ENCODE measurements around the gene A2M. TPM values are rescaled to one million over a fixed set of nuclear protein-coding genes. Genes with fewer than 3 reads are reported as not detected.

The A2M gene
- total and polyA plus RNA-seq, 10 donors = 28.9 to 975 (median 409) TPM

DNA sequence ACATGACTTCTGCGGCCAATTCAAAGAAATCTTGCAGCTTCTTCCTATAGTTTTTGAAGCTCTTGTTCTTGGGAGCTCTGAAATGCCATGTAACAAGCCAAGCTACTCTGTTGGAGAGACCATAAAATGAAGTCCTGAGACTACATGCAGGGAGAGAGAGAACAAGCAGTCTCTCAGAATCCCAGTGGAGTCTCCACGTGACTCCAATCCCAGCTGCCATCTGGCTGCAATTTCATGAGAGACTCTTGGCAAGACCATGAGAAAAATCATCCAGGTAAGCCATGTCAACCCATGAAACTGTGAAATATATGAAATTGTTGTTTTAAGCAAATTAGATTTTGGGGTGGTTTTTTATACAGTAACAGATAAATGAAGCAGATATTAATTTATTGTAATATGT, 72.0 kb downstream of the A2M start:
- 82 to 94% (median 86%) methylated on average over 2 of the region's 2 CpGs for WGBS, 5 donors
- H3K27me3 ChIP-seq (replicated peaks in 1 of 7) = no peaks in the 10 kb centered on the region
- H3K9me3 ChIP-seq = peaks cover 0 to 4% (median 0%) of the 10 kb centered on the region in 8 donors
- TF ChIP-seq POLR2AphosphoS5 (IDR thresholded peaks at IDR 0.05) = no peak
- no peak for TF ChIP-seq POLR2A (IDR thresholded peaks at IDR 0.05)
- TF ChIP-seq, protein P1, sequence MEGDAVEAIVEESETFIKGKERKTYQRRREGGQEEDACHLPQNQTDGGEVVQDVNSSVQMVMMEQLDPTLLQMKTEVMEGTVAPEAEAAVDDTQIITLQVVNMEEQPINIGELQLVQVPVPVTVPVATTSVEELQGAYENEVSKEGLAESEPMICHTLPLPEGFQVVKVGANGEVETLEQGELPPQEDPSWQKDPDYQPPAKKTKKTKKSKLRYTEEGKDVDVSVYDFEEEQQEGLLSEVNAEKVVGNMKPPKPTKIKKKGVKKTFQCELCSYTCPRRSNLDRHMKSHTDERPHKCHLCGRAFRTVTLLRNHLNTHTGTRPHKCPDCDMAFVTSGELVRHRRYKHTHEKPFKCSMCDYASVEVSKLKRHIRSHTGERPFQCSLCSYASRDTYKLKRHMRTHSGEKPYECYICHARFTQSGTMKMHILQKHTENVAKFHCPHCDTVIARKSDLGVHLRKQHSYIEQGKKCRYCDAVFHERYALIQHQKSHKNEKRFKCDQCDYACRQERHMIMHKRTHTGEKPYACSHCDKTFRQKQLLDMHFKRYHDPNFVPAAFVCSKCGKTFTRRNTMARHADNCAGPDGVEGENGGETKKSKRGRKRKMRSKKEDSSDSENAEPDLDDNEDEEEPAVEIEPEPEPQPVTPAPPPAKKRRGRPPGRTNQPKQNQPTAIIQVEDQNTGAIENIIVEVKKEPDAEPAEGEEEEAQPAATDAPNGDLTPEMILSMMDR (IDR thresholded peaks at IDR 0.05 in 8 of 11, conservative IDR thresholded peaks at IDR 0.05 in 3 of 11) = no peak
- DNase-seq = no peak
- H3K27ac ChIP-seq = no peak overlapping the region
- intact Hi-C loops (cut with DNase I; ENCODE audit: low total_unique reads) = no loop called here
- H3K4me1 ChIP-seq = peaks cover 0 to 21% (median 1%) of the 10 kb centered on the region in 6 donors
- no peak overlapping the region for H3K4me3 ChIP-seq
- no peaks in the 10 kb centered on the region for H3K36me3 ChIP-seq

DNA sequence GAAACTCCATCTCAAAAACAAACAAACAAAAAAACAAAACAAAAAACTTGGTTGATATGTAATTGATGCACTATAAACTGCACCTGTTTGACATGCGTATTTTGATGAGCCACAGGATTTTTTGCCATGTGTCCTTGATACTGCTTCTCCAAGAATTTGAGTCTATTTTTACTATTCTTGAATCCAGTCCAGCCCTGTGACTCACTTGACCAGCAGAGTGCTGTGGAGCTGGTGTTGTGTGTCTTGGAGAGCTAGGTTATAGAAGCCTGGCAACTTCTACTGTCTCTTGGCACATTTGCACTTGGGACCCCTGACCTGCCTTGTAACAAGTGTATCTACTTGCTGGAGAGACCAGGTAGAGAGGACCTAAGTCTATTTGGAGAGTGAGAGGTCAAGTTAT, 74.4 kb downstream of the A2M start:
- no peaks in the 10 kb centered on the region for H3K36me3 ChIP-seq
- DNase-seq = no peak
- TF ChIP-seq, protein P1 (IDR thresholded peaks at IDR 0.05 in 8 of 11, conservative IDR thresholded peaks at IDR 0.05 in 3 of 11) = no peak
- TF ChIP-seq POLR2A (IDR thresholded peaks at IDR 0.05) = no peak
- TF ChIP-seq POLR2AphosphoS5 (IDR thresholded peaks at IDR 0.05) = no peak
- WGBS, 5 donors = 85 to 100% (median 93%) methylated on average over 1 of the region's 1 CpG
- peaks cover 0 to 4% (median 0%) of the 10 kb centered on the region in 8 donors for H3K9me3 ChIP-seq
- no peak overlapping the region for H3K27ac ChIP-seq
- peaks cover 0 to 20% (median 1%) of the 10 kb centered on the region in 6 donors for H3K4me1 ChIP-seq
- H3K27me3 ChIP-seq (replicated peaks in 1 of 7) = no peaks in the 10 kb centered on the region
- H3K4me3 ChIP-seq = no peak overlapping the region
- intact Hi-C loops (cut with DNase I; ENCODE audit: low total_unique reads) = no loop called here

DNA sequence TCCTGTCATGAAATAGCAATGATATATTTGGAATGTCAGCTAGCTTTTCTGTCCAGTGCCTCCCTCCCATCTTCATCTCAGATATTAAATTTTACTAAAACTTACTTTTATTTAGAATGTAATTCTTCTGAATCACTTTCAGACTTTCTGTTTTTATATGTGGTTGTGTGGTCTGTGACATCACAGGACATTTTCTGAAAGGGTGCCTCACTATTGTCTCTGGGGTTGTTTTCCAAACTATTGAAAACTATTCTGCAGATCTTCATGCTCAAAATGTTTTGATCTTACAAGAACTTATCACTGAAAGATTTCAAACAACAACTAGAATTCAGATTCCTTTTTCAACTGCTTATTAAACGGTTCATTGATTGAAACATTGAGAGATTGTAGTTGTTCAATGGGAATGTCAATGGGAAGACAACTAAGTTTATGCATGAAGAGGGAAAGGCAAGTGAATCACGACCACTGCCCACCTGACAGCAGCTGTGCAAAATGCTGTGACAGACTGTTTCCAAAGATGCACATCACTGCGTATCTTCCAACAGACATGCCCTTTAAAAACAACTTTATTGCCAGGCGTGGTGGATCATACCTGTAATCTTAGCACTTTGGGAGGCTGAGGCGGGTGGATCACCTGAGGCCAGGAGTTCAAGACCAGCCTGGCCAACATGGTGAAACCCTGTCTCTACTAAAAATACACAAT, 75.1 kb downstream of the A2M start:
- Histone ChIP-seq H3K9me3 (peaks cover 0 to 2% (median 0%) of the 10 kb centered on the region in 8 donors), H3K4me1 (peaks cover 0 to 20% (median 1%) of the 10 kb centered on the region in 6 donors), H3K36me3 (no peaks in the 10 kb centered on the region), H3K4me3 (no peak overlapping the region), H3K27me3 (replicated peaks in 1 of 7) (no peaks in the 10 kb centered on the region), H3K27ac (no peak overlapping the region)
- WGBS, 5 donors = 79 to 90% (median 88%) methylated on average over 4 to 5 of the region's 5 CpGs
- TF ChIP-seq POLR2A (IDR thresholded peaks at IDR 0.05) (no peak), POLR2AphosphoS5 (IDR thresholded peaks at IDR 0.05) (no peak)
- TF ChIP-seq, protein P1 (IDR thresholded peaks at IDR 0.05 in 8 of 11, conservative IDR thresholded peaks at IDR 0.05 in 3 of 11) = no peak
- DNase-seq = no peak
- intact Hi-C loops (cut with DNase I; ENCODE audit: low total_unique reads) = no loop called here

DNA sequence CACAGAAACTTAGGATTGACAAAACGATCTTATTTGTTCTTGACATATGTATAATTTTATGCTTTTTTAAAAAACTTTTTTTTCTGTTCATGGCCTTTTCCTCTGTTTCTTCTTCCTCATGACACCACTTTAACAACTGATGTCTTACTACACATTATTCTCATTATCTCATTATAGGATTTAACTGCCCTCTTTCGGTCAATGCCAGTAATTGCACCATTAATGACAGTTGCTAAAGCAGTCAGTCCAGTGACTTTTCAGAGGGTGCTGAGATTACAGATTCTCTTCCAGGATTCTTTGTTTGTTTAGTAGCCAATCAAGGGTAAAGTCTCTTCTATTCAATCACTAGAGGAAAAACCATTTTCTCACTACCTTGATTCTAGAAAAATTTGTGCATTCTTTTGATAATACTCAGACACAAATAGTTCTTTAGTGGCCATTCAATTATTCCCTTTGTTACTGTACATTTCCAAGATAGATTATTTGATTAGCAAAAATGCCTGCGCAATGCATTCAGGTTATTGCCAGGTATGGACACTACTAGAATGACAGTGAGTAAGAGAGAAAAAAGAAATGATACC, 76.2 kb downstream of the A2M start:
- H3K4me3 ChIP-seq = no peak overlapping the region
- intact Hi-C loops (cut with DNase I; ENCODE audit: low total_unique reads) = loop anchor here (5.0 kb wide), 3 partner anchors 87 to 492 kb away; no protein-coding TSS in a partner anchor
- DNase-seq = no peak
- no peak overlapping the region for H3K27ac ChIP-seq
- TF ChIP-seq POLR2A (IDR thresholded peaks at IDR 0.05) (no peak), POLR2AphosphoS5 (IDR thresholded peaks at IDR 0.05) (no peak)
- TF ChIP-seq, protein P1 (IDR thresholded peaks at IDR 0.05 in 8 of 11, conservative IDR thresholded peaks at IDR 0.05 in 3 of 11) = peak; percentile 61 to 89 (median 84)
- 13 to 22% (median 16%) methylated on average over 3 of the region's 3 CpGs for WGBS, 5 donors
- H3K9me3 ChIP-seq = peaks cover 0 to 5% (median 0%) of the 10 kb centered on the region in 8 donors
- H3K36me3 ChIP-seq = no peaks in the 10 kb centered on the region
- no peaks in the 10 kb centered on the region for H3K27me3 ChIP-seq (replicated peaks in 1 of 7)
- peaks cover 0 to 20% (median 1%) of the 10 kb centered on the region in 6 donors for H3K4me1 ChIP-seq

Measured in spleen (tissue), 11 donors.